Uterus (tissue), 2 donors: ENCODE results near the gene PCTP.

Experiments
- CTCF ChIP-seq, 4 experiments: fragments of 200-600 bp in 2 of 4; fragments of 450-650 bp in 2 of 4; sonication (generic) in 2 of 4; IDR thresholded peaks; one replicate each; pipeline ENCODE4 v1.5.1; 2016 to 2019; ENCODE audit warnings: antibody characterized with exemption in 4 of 4, mild to moderate bottlenecking in 2 of 4, moderate library complexity in 1 of 4
- POLR2A ChIP-seq, 2 donors: fragments of 450-650 bp; IDR thresholded peaks; one replicate each; pipeline ENCODE4 v1.6.1; 2016; ENCODE audit warnings: antibody characterized with exemption in 2 of 2, mild to moderate bottlenecking in 1 of 2, moderate library complexity in 1 of 2

- TF ChIP-seq POLR2A (IDR thresholded peaks at IDR 0.05): no peak
- no peak for TF ChIP-seq CTCF (IDR thresholded peaks at IDR 0.05)
Observed at GRCh38 chr17:55777471-55777971, 26.7 kb downstream of the PCTP start.
